Astrocyte (in vitro differentiated cells and primary cell): ENCODE measurements around the gene TOR1B. TPM values are rescaled to one million over a fixed set of nuclear protein-coding genes. Genes with fewer than 3 reads are reported as not detected.

Experiments used
- DNase-seq: peaks from one replicate; pipeline ENCODE4 v3.0.0-alpha.2; 2010; ENCODE audit warnings: low read depth
- FAIRE-seq: peaks from 2 replicates; lab custom pipeline; 2011; peaks lifted over from hg19 to GRCh38; lab: Jason Lieb, UNC
- H2AFZ ChIP-seq: 2 replicates; pipeline ENCODE4 v1.6.0; 2012; ENCODE audit warnings: low read depth, low read length, inconsistent platforms
- H3K27ac ChIP-seq: 2 replicates; pipeline ENCODE4 v1.5.1; 2011; ENCODE audit warnings: low read depth, low read length, inconsistent platforms
- H3K27me3 ChIP-seq: 2 replicates; pipeline ENCODE4 v1.6.0; 2011; ENCODE audit warnings: low read length, inconsistent platforms; ENCODE audit not compliant: insufficient read depth
- H3K36me3 ChIP-seq: 2 replicates; pipeline ENCODE4 v1.5.1; 2011; ENCODE audit warnings: low read length, inconsistent platforms; ENCODE audit not compliant: insufficient read depth
- H3K4me1 ChIP-seq: 2 replicates; pipeline ENCODE4 v1.5.1; 2011; ENCODE audit warnings: low read length, inconsistent platforms; ENCODE audit not compliant: insufficient read depth
- H3K4me2 ChIP-seq: 2 replicates; pipeline ENCODE4 v1.6.0; 2012; ENCODE audit warnings: low read length, inconsistent platforms
- H3K4me3 ChIP-seq: 2 replicates; pipeline ENCODE4 v1.5.1; 2011; ENCODE audit warnings: low read depth, mild to moderate bottlenecking, low read length, inconsistent platforms; ENCODE audit not compliant: insufficient read depth
- H3K79me2 ChIP-seq: 2 replicates; pipeline ENCODE4 v1.6.0; 2012; ENCODE audit warnings: mild to moderate bottlenecking, low read length, inconsistent platforms; ENCODE audit not compliant: insufficient read depth
- H3K9ac ChIP-seq: 2 replicates; pipeline ENCODE4 v1.6.0; 2012; ENCODE audit warnings: mild to moderate bottlenecking, low read length, inconsistent platforms
- H3K9me3 ChIP-seq: 2 replicates; pipeline ENCODE4 v1.5.1; 2012; ENCODE audit warnings: low read depth, mild to moderate bottlenecking, low read length, inconsistent platforms; ENCODE audit not compliant: insufficient read depth
- H4K20me1 ChIP-seq: 2 replicates; pipeline ENCODE4 v1.6.0; 2012; ENCODE audit warnings: low read length, inconsistent platforms; ENCODE audit not compliant: insufficient read depth
- H3K27ac Mint-ChIP-seq: one replicate; pipeline ENCODE4 v1.8.0; 2021; ENCODE audit warnings: mild to moderate bottlenecking, mixed read lengths; ENCODE audit not compliant: unreplicated experiment
- H3K27me3 Mint-ChIP-seq: one replicate; pipeline ENCODE4 v1.8.0; 2021; ENCODE audit warnings: low read depth, mixed read lengths; ENCODE audit not compliant: unreplicated experiment
- H3K36me3 Mint-ChIP-seq: one replicate; pipeline ENCODE4 v1.8.0; 2021; ENCODE audit warnings: low read depth, mixed read lengths; ENCODE audit not compliant: unreplicated experiment
- H3K4me1 Mint-ChIP-seq: one replicate; pipeline ENCODE4 v1.8.0; 2021; ENCODE audit warnings: low read depth, mixed read lengths; ENCODE audit not compliant: unreplicated experiment
- H3K4me3 Mint-ChIP-seq: one replicate; pipeline ENCODE4 v1.8.0; 2021; ENCODE audit warnings: mild to moderate bottlenecking, moderate library complexity, mixed read lengths; ENCODE audit not compliant: unreplicated experiment
- H3K9me3 Mint-ChIP-seq: one replicate; pipeline ENCODE4 v1.8.0; 2021; ENCODE audit warnings: mild to moderate bottlenecking, mixed read lengths; ENCODE audit not compliant: unreplicated experiment
- CTCF ChIP-seq: IDR thresholded peaks from 2 replicates; pipeline ENCODE4 v1.5.1; 2011; ENCODE audit warnings: low read depth, mild to moderate bottlenecking, inconsistent platforms, low read length, moderate library complexity; ENCODE audit not compliant: insufficient read depth
- EZH2 ChIP-seq: IDR thresholded peaks from 2 replicates; pipeline ENCODE4 v1.6.1; 2012; ENCODE audit warnings: mild to moderate bottlenecking, low read length, inconsistent platforms; ENCODE audit not compliant: insufficient read depth
- total RNA-seq: library from RNA; stranded (reverse); gene quantifications from 2 replicates; pipeline ENCODE4 v1.2.1, GENCODE V29; 2021

The TOR1B gene
- total RNA-seq, 1 donor from 2014 or later, result 31.6 TPM

GRCh38 chr9:129777769-129778130 lies 25.2 kb upstream of the TOR1B start:
- H3K4me1 ChIP-seq, result peaks cover 18% of the 10 kb centered on the region
- no peaks in the 10 kb centered on the region for H3K79me2 ChIP-seq
- H3K4me2 ChIP-seq, result peak overlapping the region; percentile 76
- Mint-ChIP-seq H3K4me3 (no peak overlapping the region), H3K36me3 (no peaks in the 10 kb centered on the region), H3K9me3 (peaks cover 3% of the 10 kb centered on the region), H3K27me3 (peaks cover 17% of the 10 kb centered on the region), H3K4me1 (peaks cover 8% of the 10 kb centered on the region), H3K27ac (peak overlapping the region; percentile 20)
- no peak overlapping the region for H2AFZ ChIP-seq
- FAIRE-seq (no peak), DNase-seq (no peak)
- H3K27me3 ChIP-seq, result peaks cover 9% of the 10 kb centered on the region
- H3K4me3 ChIP-seq, result no peak overlapping the region
- no peaks in the 10 kb centered on the region for H4K20me1 ChIP-seq
- peak overlapping the region; percentile 32 for H3K9ac ChIP-seq
- no peaks in the 10 kb centered on the region for H3K36me3 ChIP-seq
- H3K27ac ChIP-seq, result peak overlapping the region; percentile 54
- TF ChIP-seq EZH2 (no peak), CTCF (no peak)
- H3K9me3 ChIP-seq, result no peaks in the 10 kb centered on the region

GRCh38 chr9:129778469-129778868 lies 24.5 kb upstream of the TOR1B start:
- peaks cover 15% of the 10 kb centered on the region for H3K27me3 Mint-ChIP-seq
- H3K4me2 ChIP-seq, result no peak overlapping the region
- no peak overlapping the region for H3K27ac ChIP-seq
- H3K4me3 Mint-ChIP-seq, result no peak overlapping the region
- H2AFZ ChIP-seq, result no peak overlapping the region
- no peak for DNase-seq
- H3K4me1 Mint-ChIP-seq, result peaks cover 8% of the 10 kb centered on the region
- no peaks in the 10 kb centered on the region for H3K79me2 ChIP-seq
- peaks cover 3% of the 10 kb centered on the region for H3K9me3 Mint-ChIP-seq
- no peak for TF ChIP-seq CTCF
- no peak for TF ChIP-seq EZH2
- no peak overlapping the region for H3K9ac ChIP-seq
- H3K4me1 ChIP-seq, result peaks cover 18% of the 10 kb centered on the region
- H3K9me3 ChIP-seq, result no peaks in the 10 kb centered on the region
- no peaks in the 10 kb centered on the region for H4K20me1 ChIP-seq
- no peak overlapping the region for H3K4me3 ChIP-seq
- H3K27me3 ChIP-seq, result peaks cover 9% of the 10 kb centered on the region
- no peak for FAIRE-seq
- no peak overlapping the region for H3K27ac Mint-ChIP-seq
- H3K36me3 Mint-ChIP-seq, result no peaks in the 10 kb centered on the region
- H3K36me3 ChIP-seq, result no peaks in the 10 kb centered on the region

GRCh38 chr9:129779560-129780190 lies 23.3 kb upstream of the TOR1B start:
- Mint-ChIP-seq H3K36me3 (no peaks in the 10 kb centered on the region), H3K9me3 (peaks cover 3% of the 10 kb centered on the region), H3K27ac (no peak overlapping the region), H3K4me3 (no peak overlapping the region), H3K4me1 (peaks cover 8% of the 10 kb centered on the region), H3K27me3 (peaks cover 17% of the 10 kb centered on the region)
- DNase-seq (no peak), FAIRE-seq (no peak)
- H2AFZ ChIP-seq, result no peak overlapping the region
- H3K36me3 ChIP-seq, result no peaks in the 10 kb centered on the region
- H3K27ac ChIP-seq, result no peak overlapping the region
- peaks cover 18% of the 10 kb centered on the region for H3K4me1 ChIP-seq
- H3K9me3 ChIP-seq, result no peaks in the 10 kb centered on the region
- H3K9ac ChIP-seq, result no peak overlapping the region
- no peaks in the 10 kb centered on the region for H4K20me1 ChIP-seq
- no peak overlapping the region for H3K4me3 ChIP-seq
- no peak overlapping the region for H3K4me2 ChIP-seq
- TF ChIP-seq EZH2 (no peak), CTCF (no peak)
- no peaks in the 10 kb centered on the region for H3K79me2 ChIP-seq
- peaks cover 7% of the 10 kb centered on the region for H3K27me3 ChIP-seq
